GM13976 (cell line): Measurements from ENCODE around the gene OR2T27.

Experiments used
- DNase-seq: peaks from one replicate; pipeline ENCODE4 v3.0.0; 2012; ENCODE audit warnings: low spot score
- in situ Hi-C: fragments of 300-500 bp; cut with MboI; formaldehyde crosslinking; loops from one replicate; pipeline ENCODE4 v1.12.0; 2022; ENCODE audit warnings: low sequenced_read_pairs, mixed read lengths, inconsistent platforms; ENCODE audit not compliant: unreplicated experiment
- TF ChIP-seq, protein P1 (sequence below): IDR thresholded peaks from 2 replicates; pipeline ENCODE4 v1.5.1; 2012; ENCODE audit warnings: borderline replicate concordance, mild to moderate bottlenecking; ENCODE audit not compliant: insufficient read depth; ENCODE audit errors: extremely low read depth, missing control alignments, control extremely low read depth

Gene OR2T27

DNA sequence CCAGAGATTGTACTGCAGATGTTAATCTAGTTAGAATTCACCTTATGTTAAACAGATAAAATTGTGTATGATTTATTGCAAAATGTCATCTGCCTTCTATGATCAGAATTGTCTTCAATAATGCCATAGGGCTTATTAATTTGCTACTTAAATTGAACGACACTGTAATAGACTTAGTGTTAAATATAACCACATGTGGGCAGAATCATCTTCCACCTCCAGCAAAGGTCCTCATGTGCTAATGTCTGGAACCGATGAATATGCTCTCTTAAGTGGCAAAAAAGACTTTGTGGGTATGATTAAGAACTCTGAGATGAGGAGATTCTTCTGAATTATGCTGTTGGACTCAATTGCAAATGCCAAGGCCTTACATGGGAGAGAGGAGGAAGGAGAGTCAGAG lies 24.8 kb downstream of the OR2T27 start:
- in situ Hi-C loops: no loop called here
- DNase-seq: no peak
- TF ChIP-seq, protein P1, sequence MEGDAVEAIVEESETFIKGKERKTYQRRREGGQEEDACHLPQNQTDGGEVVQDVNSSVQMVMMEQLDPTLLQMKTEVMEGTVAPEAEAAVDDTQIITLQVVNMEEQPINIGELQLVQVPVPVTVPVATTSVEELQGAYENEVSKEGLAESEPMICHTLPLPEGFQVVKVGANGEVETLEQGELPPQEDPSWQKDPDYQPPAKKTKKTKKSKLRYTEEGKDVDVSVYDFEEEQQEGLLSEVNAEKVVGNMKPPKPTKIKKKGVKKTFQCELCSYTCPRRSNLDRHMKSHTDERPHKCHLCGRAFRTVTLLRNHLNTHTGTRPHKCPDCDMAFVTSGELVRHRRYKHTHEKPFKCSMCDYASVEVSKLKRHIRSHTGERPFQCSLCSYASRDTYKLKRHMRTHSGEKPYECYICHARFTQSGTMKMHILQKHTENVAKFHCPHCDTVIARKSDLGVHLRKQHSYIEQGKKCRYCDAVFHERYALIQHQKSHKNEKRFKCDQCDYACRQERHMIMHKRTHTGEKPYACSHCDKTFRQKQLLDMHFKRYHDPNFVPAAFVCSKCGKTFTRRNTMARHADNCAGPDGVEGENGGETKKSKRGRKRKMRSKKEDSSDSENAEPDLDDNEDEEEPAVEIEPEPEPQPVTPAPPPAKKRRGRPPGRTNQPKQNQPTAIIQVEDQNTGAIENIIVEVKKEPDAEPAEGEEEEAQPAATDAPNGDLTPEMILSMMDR: no peak

DNA sequence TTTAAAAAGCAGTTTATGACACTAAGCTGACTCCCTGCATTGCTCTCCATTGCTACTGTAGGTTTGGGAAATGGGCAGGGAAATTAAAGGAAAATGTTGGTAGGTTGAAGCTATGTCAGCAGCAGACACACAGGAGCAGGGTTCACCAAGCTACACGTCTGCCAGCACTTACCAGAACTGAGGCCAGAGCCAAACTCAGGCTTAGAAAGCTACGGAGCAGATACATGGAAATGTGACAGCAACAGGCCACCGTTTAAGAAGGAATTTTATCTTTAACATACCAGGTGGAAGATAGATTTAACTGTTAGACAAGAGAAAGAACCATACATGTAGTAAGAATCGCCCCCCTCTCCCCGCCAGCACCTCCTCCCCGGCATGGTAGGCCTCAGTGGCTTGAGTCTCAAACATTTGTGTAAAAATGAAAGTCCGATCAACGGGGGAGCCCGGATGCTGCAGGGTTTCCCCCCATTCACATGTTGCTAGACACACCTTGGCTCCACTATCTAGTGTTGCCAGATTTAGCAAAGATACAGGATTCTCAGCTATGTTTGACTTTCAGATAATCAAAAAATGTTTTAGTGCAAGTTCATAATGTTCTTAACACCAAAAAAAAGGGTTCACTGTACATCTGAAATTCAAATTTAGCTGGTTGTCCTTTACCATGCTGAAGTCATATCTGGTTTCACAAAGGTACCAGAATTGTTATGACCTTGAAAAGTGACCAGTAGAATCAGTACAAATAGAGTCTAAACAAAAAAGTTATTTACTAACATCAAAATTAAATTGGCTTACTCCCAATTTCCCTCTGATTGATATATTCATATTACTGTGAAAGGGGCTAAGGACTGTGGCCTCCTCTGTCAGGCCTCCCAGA lies 27.1 kb downstream of the OR2T27 start:
- TF ChIP-seq, protein P1: no peak
- peak; percentile 73 for DNase-seq
- in situ Hi-C loops: loop anchor here (10.0 kb wide), 1 partner anchor 57 kb away; no protein-coding TSS in a partner anchor

DNA sequence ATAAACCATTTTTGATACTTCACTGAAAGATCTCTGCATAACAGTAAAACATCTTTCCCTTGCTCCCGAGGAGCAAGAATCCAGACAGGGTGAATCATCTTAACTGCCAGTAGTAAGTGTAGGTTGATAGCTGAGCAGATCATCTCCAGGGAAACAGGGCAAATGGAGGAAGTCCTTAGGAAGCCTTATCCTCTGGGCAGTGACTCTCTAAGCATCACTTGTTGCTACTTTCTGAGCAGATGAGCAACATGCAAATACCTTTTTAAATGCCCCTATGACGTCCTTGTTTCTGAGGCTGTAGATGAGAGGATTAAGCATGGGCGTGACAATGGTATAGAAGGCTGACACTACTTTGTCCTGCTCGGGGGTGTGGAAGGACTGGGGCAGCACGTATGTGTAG lies 29.4 kb downstream of the OR2T27 start:
- DNase-seq: no peak
- TF ChIP-seq, protein P1: no peak
- in situ Hi-C loops: loop anchor here (10.0 kb wide), 1 partner anchor 59 kb away; no protein-coding TSS in a partner anchor

DNA sequence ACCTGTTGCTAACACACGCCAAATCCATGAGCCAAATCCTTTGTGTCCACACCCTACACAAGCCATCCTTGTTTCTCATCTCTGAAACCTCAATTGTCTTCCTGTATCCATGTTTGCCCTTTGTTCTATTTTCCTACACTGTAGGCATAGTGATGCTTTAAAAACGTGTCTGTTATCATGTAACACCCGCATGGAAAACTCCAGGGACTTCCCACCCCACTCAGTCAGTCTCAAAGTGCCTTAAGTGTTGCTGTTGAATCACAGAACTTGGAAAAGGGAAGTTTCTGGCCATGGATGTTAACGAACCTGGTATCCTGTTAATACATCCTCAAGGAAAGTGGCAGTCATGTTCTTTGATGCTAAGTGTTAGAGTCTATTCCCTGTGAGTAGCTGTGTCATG lies 30.2 kb downstream of the OR2T27 start:
- DNase-seq: no peak
- TF ChIP-seq, protein P1: no peak
- in situ Hi-C loops: loop anchor here (10.0 kb wide), 1 partner anchor 60 kb away; no protein-coding TSS in a partner anchor

DNA sequence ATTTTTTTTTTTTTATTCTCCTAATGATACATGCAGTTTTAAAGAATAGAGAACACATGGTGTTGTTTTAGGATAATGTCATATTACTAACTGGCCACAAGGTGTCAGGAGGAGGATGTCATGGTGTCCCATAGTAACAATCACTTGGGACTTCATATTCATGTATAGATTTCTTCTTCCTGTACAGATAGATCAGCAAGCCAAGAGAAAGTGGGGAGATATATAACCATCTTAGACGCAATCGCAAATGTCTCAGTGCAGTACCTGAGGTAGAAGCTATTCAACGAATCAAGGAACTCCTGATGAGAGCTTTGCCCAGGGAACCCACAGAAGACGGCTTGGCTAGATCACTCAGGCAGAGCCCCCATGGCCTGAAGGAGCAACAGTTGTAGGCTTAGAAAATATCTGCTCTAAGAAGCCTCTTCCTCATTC lies 32.7 kb downstream of the OR2T27 start:
- peak; percentile 64 for DNase-seq
- TF ChIP-seq, protein P1: peak; percentile 51
- in situ Hi-C loops: loop anchor here (10.0 kb wide), 1 partner anchor 62 kb away; no protein-coding TSS in a partner anchor

DNA sequence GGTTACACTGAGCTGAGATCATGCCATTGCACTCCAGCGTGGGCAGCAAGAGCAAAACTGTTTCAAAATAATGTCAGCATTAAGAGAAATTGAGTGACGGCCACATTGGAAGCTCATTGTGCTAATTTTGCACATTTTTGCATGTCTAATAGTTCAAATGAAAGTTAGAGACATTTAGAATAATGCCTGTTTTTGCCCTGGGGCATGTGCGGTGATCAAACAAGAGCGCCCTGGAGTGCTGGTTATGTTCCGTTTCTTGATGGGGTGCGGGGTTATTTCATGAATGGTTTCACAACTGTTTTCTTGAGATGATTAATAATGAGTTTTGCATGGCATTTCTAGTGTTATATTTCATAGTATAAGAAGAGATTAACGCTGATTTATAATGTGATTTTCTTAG lies 33.6 kb downstream of the OR2T27 start:
- DNase-seq: no peak
- TF ChIP-seq, protein P1: no peak
- in situ Hi-C loops: loop anchor here (10.0 kb wide), 1 partner anchor 63 kb away; no protein-coding TSS in a partner anchor
